PFSK-1 (cell line): Measurements from ENCODE around the gene ZDHHC9.

Source experiments
- POLR2AphosphoS5 ChIP-seq: IDR thresholded peaks from 2 replicates; pipeline ENCODE4 v1.6.1; 2012; ENCODE audit warnings: low read depth, mild to moderate bottlenecking, control low read depth, low read length, moderate library complexity
- REST ChIP-seq, 2 experiments: IDR thresholded peaks; 2 replicates each; pipeline versions ENCODE4 v1.6.1 to v1.8.0; 2011 to 2012; ENCODE audit warnings: low read depth in 2 of 2, low read length in 2 of 2, control low read depth in 1 of 2, inconsistent platforms in 1 of 2, mild to moderate bottlenecking in 1 of 2, moderate library complexity in 1 of 2; ENCODE audit not compliant: insufficient read depth in 1 of 2
- TAF1 ChIP-seq: IDR thresholded peaks from 2 replicates; pipeline ENCODE4 v1.6.1; 2012; ENCODE audit warnings: low read length, control low read depth, borderline replicate concordance; ENCODE audit not compliant: insufficient read depth

- TF ChIP-seq TAF1 = no peak
- no peak for TF ChIP-seq POLR2AphosphoS5
- no peak for TF ChIP-seq REST (IDR thresholded peaks at IDR 0.05; ENCODE audit: insufficient read depth in 1 of 2, low read depth in 2 of 2, low read length in 2 of 2)
These were observed 17.8 kb downstream of the ZDHHC9 start for GRCh38 chrX:129825746-129826505.
